ENCODE results near the gene CTBP2.

DNA sequence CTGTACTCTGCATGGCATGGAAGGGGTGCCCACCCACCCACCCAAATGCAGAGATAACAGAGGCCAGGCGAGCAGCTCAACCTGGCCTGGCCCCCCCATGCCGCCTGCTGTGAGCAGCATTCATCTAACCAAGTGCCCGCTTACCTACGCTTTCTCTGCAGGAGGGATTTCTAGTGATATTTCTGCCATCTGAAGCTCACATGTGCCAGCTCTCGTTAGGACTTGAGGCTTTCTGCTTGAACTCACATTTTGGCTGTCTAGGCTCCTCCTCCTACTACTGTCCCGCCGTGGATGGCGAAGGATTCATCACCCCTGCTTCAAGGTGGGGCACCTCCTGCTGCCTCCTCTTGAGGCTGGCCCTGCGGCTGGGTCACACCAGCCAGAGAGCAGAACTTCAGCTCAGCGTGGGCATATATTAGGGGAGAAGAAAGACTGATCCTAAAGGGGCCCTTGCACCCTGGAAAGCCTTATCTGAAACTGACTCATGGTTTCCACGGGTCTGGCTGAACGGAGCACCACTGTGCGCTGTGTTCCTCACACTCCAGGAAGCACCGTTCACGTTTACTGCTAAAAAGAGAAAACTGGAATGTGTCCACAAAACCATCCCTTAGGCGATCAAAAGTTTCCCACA, 45.5 kb downstream of the CTBP2 start:
- TF ChIP-seq, protein P1, sequence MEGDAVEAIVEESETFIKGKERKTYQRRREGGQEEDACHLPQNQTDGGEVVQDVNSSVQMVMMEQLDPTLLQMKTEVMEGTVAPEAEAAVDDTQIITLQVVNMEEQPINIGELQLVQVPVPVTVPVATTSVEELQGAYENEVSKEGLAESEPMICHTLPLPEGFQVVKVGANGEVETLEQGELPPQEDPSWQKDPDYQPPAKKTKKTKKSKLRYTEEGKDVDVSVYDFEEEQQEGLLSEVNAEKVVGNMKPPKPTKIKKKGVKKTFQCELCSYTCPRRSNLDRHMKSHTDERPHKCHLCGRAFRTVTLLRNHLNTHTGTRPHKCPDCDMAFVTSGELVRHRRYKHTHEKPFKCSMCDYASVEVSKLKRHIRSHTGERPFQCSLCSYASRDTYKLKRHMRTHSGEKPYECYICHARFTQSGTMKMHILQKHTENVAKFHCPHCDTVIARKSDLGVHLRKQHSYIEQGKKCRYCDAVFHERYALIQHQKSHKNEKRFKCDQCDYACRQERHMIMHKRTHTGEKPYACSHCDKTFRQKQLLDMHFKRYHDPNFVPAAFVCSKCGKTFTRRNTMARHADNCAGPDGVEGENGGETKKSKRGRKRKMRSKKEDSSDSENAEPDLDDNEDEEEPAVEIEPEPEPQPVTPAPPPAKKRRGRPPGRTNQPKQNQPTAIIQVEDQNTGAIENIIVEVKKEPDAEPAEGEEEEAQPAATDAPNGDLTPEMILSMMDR (IDR thresholded peaks at IDR 0.05 in 8 of 11, conservative IDR thresholded peaks at IDR 0.05 in 3 of 11) = no peak
- TF ChIP-seq POLR2AphosphoS5 (IDR thresholded peaks at IDR 0.05) = no peak
- no peak for TF ChIP-seq POLR2A (IDR thresholded peaks at IDR 0.05)

All from spleen (tissue), 7 donors.